ENCODE results near the gene SEPTIN2. TPM values are rescaled to one million over a fixed set of nuclear protein-coding genes. Genes with fewer than 3 reads are reported as not detected.

The SEPTIN2 gene
- total and polyA plus RNA-seq, 2 donors (not counting 3 experiments of a cell fraction or from before 2014, with no cell fraction given) = 427 to 512 TPM

- dilution Hi-C loops (cut with MboI; ENCODE audit: extremely low pct_ligation_motif_present, low sequenced_read_pairs) = no loop called here
- no peak overlapping the region for H3K4me3 ChIP-seq (replicated peaks in 1 of 3; ENCODE audit: insufficient read depth in 1 of 3, low read depth in 1 of 3, low read length in 3 of 3)
- ChIA-PET POLR2A (no interaction called here), CTCF (interaction anchor here (1.6 kb wide), 1 partner anchor 15 kb away, joined by 7 read pairs; no protein-coding TSS in a partner anchor)
- H3K9me3 ChIP-seq (replicated peaks; ENCODE audit: control insufficient read depth, insufficient read depth, low read length) = no peaks in the 10 kb centered on the region
- no peaks in the 10 kb centered on the region for H4K20me1 ChIP-seq (replicated peaks; ENCODE audit: control insufficient read depth, extremely low read depth, insufficient read depth, low read length)
- no peak overlapping the region for H3K4me2 ChIP-seq (ENCODE audit: insufficient read depth, low read length)
- no TSS peak for BruUV-seq (replicated peaks)
- no peak for DNase-seq (ENCODE audit: low read depth, low spot score)
- peaks cover 44% of the 10 kb centered on the region for H3K79me2 ChIP-seq (ENCODE audit: control insufficient read depth, insufficient read depth, low read length)
- no peaks in the 10 kb centered on the region for H3K4me1 ChIP-seq (ENCODE audit: control insufficient read depth, extremely low read depth, insufficient read depth, low read length)
- H3K9me1 ChIP-seq (replicated peaks; ENCODE audit: control insufficient read depth, extremely low read depth, insufficient read depth, low read length) = no peaks in the 10 kb centered on the region
- H3K27me3 ChIP-seq (ENCODE audit: control insufficient read depth in 2 of 2, insufficient read depth in 2 of 2, low read length in 2 of 2) = no peaks in the 10 kb centered on the region
- no peaks in the 10 kb centered on the region for H3K36me3 ChIP-seq (ENCODE audit: control insufficient read depth in 2 of 2, extremely low read depth in 1 of 2, insufficient read depth in 2 of 2, low read length in 2 of 2)
- H2AFZ ChIP-seq (ENCODE audit: low read depth, low read length) = no peak overlapping the region
- intact Hi-C loops (cut with micrococcal nuclease) = no loop called here
- FAIRE-seq = no peak
- TF ChIP-seq POLR2AphosphoS5 (IDR thresholded peaks at IDR 0.05; ENCODE audit: insufficient read depth, low read depth, low read length) (no peak), MAX (IDR thresholded peaks at IDR 0.05; ENCODE audit: insufficient read depth, insufficient read length) (no peak), EZH2 (IDR thresholded peaks at IDR 0.05; ENCODE audit: borderline replicate concordance, low read depth, low read length, severe bottlenecking) (no peak), JUN (IDR thresholded peaks at IDR 0.05; ENCODE audit: borderline replicate concordance, insufficient read depth, insufficient read length, low read depth) (no peak), FOS (IDR thresholded peaks at IDR 0.05; ENCODE audit: borderline replicate concordance, insufficient read depth, low read length) (no peak), POLR2A (IDR thresholded peaks at IDR 0.05; ENCODE audit: low read depth, low read length) (no peak), MYC (IDR thresholded peaks at IDR 0.05; ENCODE audit: low read depth, low read length) (no peak), GATA2 (IDR thresholded peaks at IDR 0.05; ENCODE audit: insufficient read depth, insufficient read length, low read depth, low read length) (no peak), CTCF (IDR thresholded peaks at IDR 0.05; ENCODE audit: extremely low read depth in 1 of 2, insufficient read depth in 1 of 2, low read depth in 1 of 2, low read length in 2 of 2) (no peak)
- H3K9ac ChIP-seq (replicated peaks; ENCODE audit: extremely low read depth, insufficient read depth, low read length) = no peak overlapping the region
- H3K27ac ChIP-seq (ENCODE audit: insufficient read depth, low read depth, low read length) = no peak overlapping the region
Observed at GRCh38 chr2:241364781-241365180, 49.1 kb downstream of the SEPTIN2 start.
